Activated naive CD4-positive, alpha-beta T cell treated with anti-CD3 and anti-CD28 coated beads, Interleukin-2, amount 10 ng/mL, durations not matched to agents 7 days and 5 days (primary cell): ENCODE measurements around the gene RYR3.

Experiments used
- CTCF ChIA-PET: fragments of 350-600 bp; sonication (Branson Sonifier 250); formaldehyde crosslinking; loops from one replicate; lab custom pipeline; 2021; ENCODE audit warnings: antibody characterized with exemption; lab: Charles Lee
- DNase-seq: peaks from one replicate; pipeline ENCODE4 v3.0.0-alpha.2; 2020
- H3K27ac Mint-ChIP-seq: one replicate; pipeline ENCODE4 v1.8.0; 2021; ENCODE audit warnings: mild to moderate bottlenecking, moderate library complexity, mixed read lengths
- H3K27me3 Mint-ChIP-seq: one replicate; pipeline ENCODE4 v1.8.0; 2021; ENCODE audit warnings: mild to moderate bottlenecking, mixed read lengths
- H3K36me3 Mint-ChIP-seq: one replicate; pipeline ENCODE4 v1.8.0; 2021; ENCODE audit warnings: mixed read lengths
- H3K4me1 Mint-ChIP-seq: one replicate; pipeline ENCODE4 v1.8.0; 2021; ENCODE audit warnings: mixed read lengths
- H3K4me3 Mint-ChIP-seq: one replicate; pipeline ENCODE4 v1.8.0; 2021; ENCODE audit warnings: mild to moderate bottlenecking, moderate library complexity, mixed read lengths
- H3K9me3 Mint-ChIP-seq: one replicate; pipeline ENCODE4 v1.8.0; 2021; ENCODE audit warnings: mixed read lengths

Gene RYR3

GRCh38 chr15:33720952-33721351 is 410.2 kb downstream of the RYR3 start:
- peaks cover 2% of the 10 kb centered on the region for H3K27me3 Mint-ChIP-seq
- no peaks in the 10 kb centered on the region for H3K36me3 Mint-ChIP-seq
- CTCF ChIA-PET = interaction anchor here (2.1 kb wide), 1 partner anchor 18 kb away, joined by 7 read pairs; no protein-coding TSS in a partner anchor

GRCh38 chr15:33722005-33722672 is 411.4 kb downstream of the RYR3 start:
- CTCF ChIA-PET = interaction anchor here (2.1 kb wide), 1 partner anchor 16 kb away, joined by 7 read pairs; no protein-coding TSS in a partner anchor
- Mint-ChIP-seq H3K36me3 (no peaks in the 10 kb centered on the region), H3K27ac (no peak overlapping the region), H3K27me3 (no peaks in the 10 kb centered on the region), H3K4me3 (no peak overlapping the region), H3K4me1 (no peaks in the 10 kb centered on the region), H3K9me3 (no peaks in the 10 kb centered on the region)
- no peak for DNase-seq

More at GRCh38 chr15:33720952-33721351, 410.2 kb downstream of the RYR3 start:
- no peaks in the 10 kb centered on the region for H3K9me3 Mint-ChIP-seq
- no peaks in the 10 kb centered on the region for H3K4me1 Mint-ChIP-seq
- DNase-seq = no peak
- no peak overlapping the region for H3K4me3 Mint-ChIP-seq
- H3K27ac Mint-ChIP-seq = no peak overlapping the region

- Mint-ChIP-seq H3K27ac (no peak overlapping the region), H3K9me3 (no peaks in the 10 kb centered on the region), H3K4me3 (no peak overlapping the region), H3K36me3 (no peaks in the 10 kb centered on the region), H3K4me1 (no peaks in the 10 kb centered on the region), H3K27me3 (no peaks in the 10 kb centered on the region)
- CTCF ChIA-PET = interaction anchor here (1.2 kb wide), 1 partner anchor 14 kb away, joined by 5 read pairs; no protein-coding TSS in a partner anchor
- no peak for DNase-seq
Observed at GRCh38 chr15:33722673-33723015, 411.9 kb downstream of the RYR3 start.

GRCh38 chr15:33724321-33725036 is 413.7 kb downstream of the RYR3 start:
- DNase-seq = no peak
- Mint-ChIP-seq H3K9me3 (no peaks in the 10 kb centered on the region), H3K4me1 (no peaks in the 10 kb centered on the region), H3K27ac (no peak overlapping the region), H3K27me3 (no peaks in the 10 kb centered on the region), H3K4me3 (no peak overlapping the region), H3K36me3 (no peaks in the 10 kb centered on the region)
- CTCF ChIA-PET = no interaction called here

- no peak for DNase-seq
- Mint-ChIP-seq H3K9me3 (no peaks in the 10 kb centered on the region), H3K4me3 (no peak overlapping the region), H3K4me1 (no peaks in the 10 kb centered on the region), H3K36me3 (no peaks in the 10 kb centered on the region), H3K27ac (no peak overlapping the region), H3K27me3 (no peaks in the 10 kb centered on the region)
- CTCF ChIA-PET = interaction anchor here (1.6 kb wide), 1 partner anchor 9 kb away, joined by 8 read pairs; no protein-coding TSS in a partner anchor
Observed at GRCh38 chr15:33729653-33730052, 418.9 kb downstream of the RYR3 start.

GRCh38 chr15:33730815-33731214 is 420.0 kb downstream of the RYR3 start:
- CTCF ChIA-PET = no interaction called here
- H3K27ac Mint-ChIP-seq = no peak overlapping the region
- no peaks in the 10 kb centered on the region for H3K27me3 Mint-ChIP-seq
- H3K4me3 Mint-ChIP-seq = no peak overlapping the region
- no peaks in the 10 kb centered on the region for H3K36me3 Mint-ChIP-seq
- no peaks in the 10 kb centered on the region for H3K9me3 Mint-ChIP-seq
- no peaks in the 10 kb centered on the region for H3K4me1 Mint-ChIP-seq
- no peak for DNase-seq

GRCh38 chr15:33735143-33735542 is 424.4 kb downstream of the RYR3 start:
- Mint-ChIP-seq H3K4me1 (no peaks in the 10 kb centered on the region), H3K27me3 (no peaks in the 10 kb centered on the region), H3K27ac (no peak overlapping the region), H3K9me3 (no peaks in the 10 kb centered on the region), H3K36me3 (no peaks in the 10 kb centered on the region), H3K4me3 (no peak overlapping the region)
- CTCF ChIA-PET = interaction anchor here (0.6 to 1.7 kb wide), 7 partner anchors 24 to 476 kb away, joined by 3 to 5 read pairs (median 3); partner anchors contain the start of gene AVEN
- no peak for DNase-seq

- CTCF ChIA-PET = interaction anchor here (1.1 to 1.7 kb wide), 4 partner anchors 225 to 322 kb away, joined by 3 to 5 read pairs (median 4); no protein-coding TSS in a partner anchor
- no peaks in the 10 kb centered on the region for H3K36me3 Mint-ChIP-seq
- H3K4me1 Mint-ChIP-seq = no peaks in the 10 kb centered on the region
- H3K27me3 Mint-ChIP-seq = no peaks in the 10 kb centered on the region
- no peak overlapping the region for H3K4me3 Mint-ChIP-seq
- no peaks in the 10 kb centered on the region for H3K9me3 Mint-ChIP-seq
- peak; percentile 22 for DNase-seq
- H3K27ac Mint-ChIP-seq = no peak overlapping the region
Observed at GRCh38 chr15:33735637-33736247, 425.0 kb downstream of the RYR3 start.

GRCh38 chr15:33737687-33738601 is 427.2 kb downstream of the RYR3 start:
- H3K27ac Mint-ChIP-seq = no peak overlapping the region
- no peaks in the 10 kb centered on the region for H3K36me3 Mint-ChIP-seq
- CTCF ChIA-PET = interaction anchor here (0.9 to 2.7 kb wide), 11 partner anchors 9 to 652 kb away, joined by 3 to 9 read pairs (median 4); partner anchors contain the start of gene CHRM5
- H3K27me3 Mint-ChIP-seq = no peaks in the 10 kb centered on the region
- H3K4me3 Mint-ChIP-seq = no peak overlapping the region
- DNase-seq = peak; percentile 46
- H3K4me1 Mint-ChIP-seq = no peaks in the 10 kb centered on the region
- H3K9me3 Mint-ChIP-seq = no peaks in the 10 kb centered on the region

GRCh38 chr15:33738941-33739664 is 428.3 kb downstream of the RYR3 start:
- Mint-ChIP-seq H3K36me3 (no peaks in the 10 kb centered on the region), H3K9me3 (no peaks in the 10 kb centered on the region), H3K27ac (no peak overlapping the region), H3K4me1 (no peaks in the 10 kb centered on the region), H3K27me3 (no peaks in the 10 kb centered on the region), H3K4me3 (no peak overlapping the region)
- CTCF ChIA-PET = interaction anchor here (0.9 to 2.7 kb wide), 7 partner anchors 10 to 653 kb away, joined by 3 to 9 read pairs (median 5); no protein-coding TSS in a partner anchor
- no peak for DNase-seq

GRCh38 chr15:33742306-33742705 is 431.5 kb downstream of the RYR3 start:
- H3K27ac Mint-ChIP-seq = no peak overlapping the region
- H3K27me3 Mint-ChIP-seq = no peaks in the 10 kb centered on the region
- CTCF ChIA-PET = no interaction called here
- no peak overlapping the region for H3K4me3 Mint-ChIP-seq
- no peak for DNase-seq
- no peaks in the 10 kb centered on the region for H3K9me3 Mint-ChIP-seq
- H3K36me3 Mint-ChIP-seq = no peaks in the 10 kb centered on the region
- H3K4me1 Mint-ChIP-seq = no peaks in the 10 kb centered on the region

- H3K36me3 Mint-ChIP-seq = no peaks in the 10 kb centered on the region
- no peak overlapping the region for H3K4me3 Mint-ChIP-seq
- no peaks in the 10 kb centered on the region for H3K27me3 Mint-ChIP-seq
- H3K9me3 Mint-ChIP-seq = no peaks in the 10 kb centered on the region
- CTCF ChIA-PET = no interaction called here
- H3K4me1 Mint-ChIP-seq = no peaks in the 10 kb centered on the region
- no peak for DNase-seq
- no peak overlapping the region for H3K27ac Mint-ChIP-seq
Observed at GRCh38 chr15:33742800-33743199, 432.0 kb downstream of the RYR3 start.

GRCh38 chr15:33746203-33746602 is 435.4 kb downstream of the RYR3 start:
- Mint-ChIP-seq H3K4me3 (no peak overlapping the region), H3K27me3 (no peaks in the 10 kb centered on the region), H3K36me3 (no peaks in the 10 kb centered on the region), H3K9me3 (no peaks in the 10 kb centered on the region), H3K27ac (no peak overlapping the region), H3K4me1 (no peaks in the 10 kb centered on the region)
- CTCF ChIA-PET = no interaction called here
- no peak for DNase-seq
